Esophagus squamous epithelium (tissue), 5 donors: ENCODE results near the gene FAM78A. TPM values are rescaled to one million over a fixed set of nuclear protein-coding genes. Genes with fewer than 3 reads are reported as not detected.
"Not testable (repeated sequence)": the region's sequence is repeated elsewhere in the genome, so short reads cannot be mapped to it uniquely, and the experiment has no call there.

Experiments used
- DNase-seq: peaks from one replicate; lab custom pipeline; 2025; lab: John Stamatoyannopoulos, UW
- H3K27ac ChIP-seq, 4 donors: fragments of 200-600 bp; sonication (generic); one replicate each; pipeline ENCODE4 v1.5.1; 2016 to 2019; ENCODE audit warnings: mild to moderate bottlenecking in 1 of 4
- H3K27me3 ChIP-seq, 4 donors: fragments of 200-600 bp; sonication (generic); 1 replicate in 3 of 4; 2 replicates in 1 of 4; pipeline versions ENCODE4 v1.5.1 to v1.6.0; 2017 to 2021; ENCODE audit warnings: antibody characterized with exemption in 1 of 4
- H3K36me3 ChIP-seq, 3 donors: fragments of 200-600 bp; sonication (generic); one replicate each; pipeline ENCODE4 v1.5.1; 2016 to 2019
- H3K4me1 ChIP-seq, 3 donors: fragments of 200-600 bp; sonication (generic); one replicate each; pipeline ENCODE4 v1.5.1; 2017 to 2019
- H3K4me3 ChIP-seq, 4 donors: fragments of 200-600 bp; sonication (generic); 1 replicate in 3 of 4; 2 replicates in 1 of 4; pipeline ENCODE4 v1.5.1; 2016 to 2019; ENCODE audit warnings: mild to moderate bottlenecking in 2 of 4, moderate library complexity in 1 of 4
- H3K9me3 ChIP-seq, 3 donors: fragments of 200-600 bp; sonication (generic); one replicate each; pipeline ENCODE4 v1.5.1; 2016 to 2019
- CTCF ChIP-seq, 6 experiments: fragments of 450-650 bp in 4 of 6; fragments of 200-600 bp in 2 of 6; sonication (generic) in 2 of 6; IDR thresholded peaks; one replicate each; pipeline ENCODE4 v1.5.1; 2016 to 2019; ENCODE audit warnings: antibody characterized with exemption in 6 of 6, mild to moderate bottlenecking in 4 of 6, moderate library complexity in 4 of 6
- POLR2A ChIP-seq, 4 donors: fragments of 450-650 bp; IDR thresholded peaks; one replicate each; pipeline ENCODE4 v1.6.1; 2017; ENCODE audit warnings: antibody characterized with exemption in 4 of 4, mild to moderate bottlenecking in 4 of 4, moderate library complexity in 3 of 4
- WGBS, 2 donors: methylation state at CpG; one replicate each; pipeline ENCODE4 v1.1.5; 2018; 5-methylcytosine and 5-hydroxymethylcytosine counted together
- intact Hi-C: fragments of 100-400 bp; cut with DNase I; formaldehyde crosslinking; loops from one replicate; pipeline ENCODE4 v1.15.0; 2022
- total RNA-seq, 4 donors: library from RNA; depleted of rRNA; stranded (reverse); fragments of >200 nt; gene quantifications; one replicate each; pipeline ENCODE4 v1.1.0, GENCODE V29; 2016
- donor health status: DM: yes; HTN: yes; CAD: no.

FAM78A gene
- total RNA-seq, 4 donors from 2014 or later, result 0.61 to 2.9 (median 2.0) TPM

GRCh38 chr9:131272212-131272611, 4.1 kb downstream of the FAM78A start:
- H3K9me3 ChIP-seq, result no peaks in the 10 kb centered on the region
- TF ChIP-seq POLR2A (IDR thresholded peaks at IDR 0.05) (no peak), CTCF (IDR thresholded peaks at IDR 0.05) (no peak)
- DNase-seq, result no peak
- 86 to 96% methylated on average over 3 of the region's 3 CpGs for WGBS, 2 donors
- H3K27ac ChIP-seq, result peak overlapping the region; percentile 41 to 85 (median 72)
- intact Hi-C loops, result no loop called here
- no peaks in the 10 kb centered on the region for H3K36me3 ChIP-seq
- peaks cover 6 to 45% (median 13%) of the 10 kb centered on the region in 3 donors for H3K4me1 ChIP-seq
- peak overlapping the region in 2 of 4 donors; percentile 69 to 79 for H3K4me3 ChIP-seq
- H3K27me3 ChIP-seq, result peaks cover 0 to 29% (median 0%) of the 10 kb centered on the region in 4 donors

- Histone ChIP-seq H3K4me3 (no peak overlapping the region), H3K36me3 (no peaks in the 10 kb centered on the region), H3K27ac (peak overlapping the region; percentile 34 to 85 (median 66)), H3K9me3 (no peaks in the 10 kb centered on the region), H3K27me3 (peaks cover 0 to 22% (median 0%) of the 10 kb centered on the region in 4 donors), H3K4me1 (peaks cover 6 to 44% (median 6%) of the 10 kb centered on the region in 3 donors)
- intact Hi-C loops, result no loop called here
- 63 to 72% methylated on average over 4 to 5 of the region's 6 CpGs for WGBS, 2 donors
- TF ChIP-seq CTCF (IDR thresholded peaks at IDR 0.05) (no peak), POLR2A (IDR thresholded peaks at IDR 0.05) (no peak)
- DNase-seq, result no peak
These were observed 4.8 kb downstream of the FAM78A start for GRCh38 chr9:131271506-131271931.

- H3K27ac ChIP-seq, result peak overlapping the region; percentile 50 to 85 (median 70)
- H3K36me3 ChIP-seq, DNase-seq, intact Hi-C loops, H3K9me3 ChIP-seq: not testable (repeated sequence)
- peaks cover 0 to 17% (median 0%) of the 10 kb centered on the region in 4 donors for H3K27me3 ChIP-seq
- H3K4me3 ChIP-seq, result peak overlapping the region in 1 of 4 donors; percentile 3
- peaks cover 3 to 44% (median 8%) of the 10 kb centered on the region in 3 donors for H3K4me1 ChIP-seq
- WGBS, 2 donors, result 77 to 86% methylated on average over 1 of the region's 1 CpG
These were observed 5.4 kb downstream of the FAM78A start for GRCh38 chr9:131271016-131271273.

GRCh38 chr9:131270171-131271015, 5.9 kb downstream of the FAM78A start:
- H3K27ac ChIP-seq, result peak overlapping the region; percentile 58 to 85 (median 72)
- H3K4me3 ChIP-seq, result peak overlapping the region in 2 of 4 donors; percentile 3 to 34
- no peak for DNase-seq
- H3K9me3 ChIP-seq, result no peaks in the 10 kb centered on the region
- H3K4me1 ChIP-seq, result peaks cover 3 to 47% (median 9%) of the 10 kb centered on the region in 3 donors
- peak in 1 of 4 donors; percentile 13 for TF ChIP-seq POLR2A (IDR thresholded peaks at IDR 0.05)
- TF ChIP-seq CTCF (IDR thresholded peaks at IDR 0.05), result no peak
- 67 to 71% methylated on average over 13 to 15 of the region's 20 CpGs for WGBS, 2 donors
- intact Hi-C loops, result no loop called here
- H3K36me3 ChIP-seq, result no peaks in the 10 kb centered on the region
- peaks cover 0 to 11% (median 0%) of the 10 kb centered on the region in 4 donors for H3K27me3 ChIP-seq

- no peaks in the 10 kb centered on the region for H3K27me3 ChIP-seq
- DNase-seq, result no peak
- peak overlapping the region in 2 of 4 donors; percentile 17 to 34 for H3K27ac ChIP-seq
- TF ChIP-seq POLR2A (IDR thresholded peaks at IDR 0.05) (no peak), CTCF (IDR thresholded peaks at IDR 0.05) (no peak)
- no peaks in the 10 kb centered on the region for H3K9me3 ChIP-seq
- no peaks in the 10 kb centered on the region for H3K36me3 ChIP-seq
- peaks cover 3 to 24% (median 7%) of the 10 kb centered on the region in 3 donors for H3K4me1 ChIP-seq
- intact Hi-C loops, result no loop called here
- WGBS, 2 donors, result 35 to 38% methylated on average over 11 to 16 of the region's 26 CpGs
- H3K4me3 ChIP-seq, result no peak overlapping the region
These were observed 9.8 kb downstream of the FAM78A start for GRCh38 chr9:131266266-131267229.
